ENCODE data around the gene FBXO45. TPM values are rescaled to one million over a fixed set of nuclear protein-coding genes. Genes with fewer than 3 reads are reported as not detected.

FBXO45 gene
- total and polyA plus RNA-seq, 9 of the 15 experiments (the other 6 are each of a cell fraction or from before 2014, with no cell fraction given), result 15.2 to 52.8 (median 37.0) TPM

DNA sequence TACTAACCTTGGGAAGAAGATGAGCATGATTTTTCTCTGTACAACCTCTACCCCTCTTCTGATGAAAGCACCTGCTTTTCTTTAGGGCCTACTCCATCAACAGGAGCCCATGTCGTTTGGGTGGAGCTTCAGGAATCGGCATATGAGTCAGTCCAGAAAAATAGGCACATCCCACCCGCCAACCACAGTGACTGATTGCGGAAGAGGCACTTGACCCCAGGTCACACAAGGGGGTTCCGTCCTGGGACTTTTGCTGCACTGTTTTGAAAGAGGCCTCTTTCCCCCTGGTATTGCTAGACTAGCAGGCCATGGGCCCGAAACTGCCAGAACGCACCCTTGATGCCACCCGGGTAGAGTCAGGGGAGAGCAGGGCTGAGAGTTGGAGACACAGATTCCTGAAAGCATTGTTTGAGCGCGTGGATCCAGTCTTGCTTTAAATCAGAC is 51.7 kb downstream of the FBXO45 start:
- Histone ChIP-seq H3K36me3 (ENCODE audit: control insufficient read depth, insufficient read depth, low read length) (no peaks in the 10 kb centered on the region), H3K27ac (ENCODE audit: extremely low read depth, low read depth, low read length) (no peak overlapping the region), H3K27me3 (ENCODE audit: control insufficient read depth in 2 of 2, insufficient read depth in 2 of 2, low read length in 2 of 2) (no peaks in the 10 kb centered on the region), H3K9me3 (replicated peaks; ENCODE audit: control insufficient read depth, insufficient read depth, low read depth, low read length) (no peaks in the 10 kb centered on the region), H3K4me2 (ENCODE audit: insufficient read depth, low read length) (no peak overlapping the region), H2AFZ (ENCODE audit: low read depth, low read length) (peak overlapping the region; percentile 51), H4K20me1 (replicated peaks; ENCODE audit: control insufficient read depth, insufficient read depth, low read length) (no peaks in the 10 kb centered on the region), H3K9me1 (ENCODE audit: control insufficient read depth, insufficient read depth, low read length) (no peaks in the 10 kb centered on the region), H3K9ac (ENCODE audit: insufficient read depth in 1 of 2, low read depth in 2 of 2, low read length in 2 of 2) (peak overlapping the region in 1 of 2 experiments; percentile 17; a peak in 1 of 4 replicates), H3K4me3 (no peak overlapping the region), H3K79me2 (ENCODE audit: control insufficient read depth, insufficient read depth, low read length) (no peaks in the 10 kb centered on the region), H3K4me1 (replicated peaks in 1 of 2; ENCODE audit: control insufficient read depth in 2 of 2, insufficient read depth in 2 of 2, low read length in 2 of 2) (peaks cover 7 to 19% of the 10 kb centered on the region in 2 experiments; a peak in 4 of 5 replicates)
- peak; percentile 79 for ATAC-seq
- 28% methylated on average over 10 of the region's 10 CpGs for WGBS (ENCODE audit: insufficient coverage, low coverage, missing lambda C conversion rate)
- ChIA-PET CTCF (ENCODE audit: low intra/inter-chr PET ratio) (no interaction called here), POLR2A (interaction anchor here (0.5 to 0.8 kb wide), 2 partner anchors 10 to 66 kb away, joined by 3 read pairs; no protein-coding TSS in a partner anchor)
- FAIRE-seq, result peak; percentile 72
- intact Hi-C loops (cut with micrococcal nuclease) (no loop called here), in situ Hi-C loops (cut with MboI) (no loop called here)
- no TSS peak for BruUV-seq (replicated peaks)
- DNase-seq (ENCODE audit: extremely low read depth in 1 of 4, low spot score in 3 of 4), result peak; percentile 60 to 77 (median 62)
- TF ChIP-seq FOXK1 (CRISPR knock-in tag; IDR thresholded peaks at IDR 0.05; ENCODE audit: borderline replicate concordance) (no peak), SPI1 (IDR thresholded peaks at IDR 0.05; ENCODE audit: borderline replicate concordance, low read depth, low read length) (peak; percentile 41; the same call in 1 of the 2 replicates), DNMT1 (IDR thresholded peaks at IDR 0.05) (no peak), ZNF75A (CRISPR knock-in tag; IDR thresholded peaks at IDR 0.05) (no peak), TAF15 (IDR thresholded peaks at IDR 0.05; ENCODE audit: low read depth, low read length) (no peak), MEF2A (IDR thresholded peaks at IDR 0.05; ENCODE audit: control insufficient read depth, low read depth, low read length) (0 out of 2 replicates have a peak, but pooled peaks have one; percentile 4), ZNF639 (CRISPR knock-in tag; conservative IDR thresholded peaks at IDR 0.05 in 1 of 2, IDR thresholded peaks at IDR 0.05 in 1 of 2) (no peak), ZC3H4 (CRISPR knock-in tag; IDR thresholded peaks at IDR 0.05; ENCODE audit: borderline replicate concordance) (no peak), ZFX (CRISPR knock-in tag; IDR thresholded peaks at IDR 0.05) (peak; percentile 34), MECOM (CRISPR knock-in tag; IDR thresholded peaks at IDR 0.05) (no peak), CUX1 (CRISPR knock-in tag; IDR thresholded peaks at IDR 0.05) (no peak), MEIS2 (IDR thresholded peaks at IDR 0.05; ENCODE audit: partially characterized antibody) (peak; percentile 83), NR2C1 (IDR thresholded peaks at IDR 0.05) (peak; percentile 41; the same call in 1 of the 2 replicates), NR2C1 (tag; IDR thresholded peaks at IDR 0.05) (peak; percentile 59), ZNF175 (CRISPR knock-in tag; IDR thresholded peaks at IDR 0.05; ENCODE audit: low read depth) (0 out of 2 replicates have a peak, but pooled peaks have one; percentile 61)
